Caki2 (cell line): ENCODE measurements around the gene NUBPL. TPM values are rescaled to one million over a fixed set of nuclear protein-coding genes. Genes with fewer than 3 reads are reported as not detected.
"Not testable (repeated sequence)": the region's sequence is repeated elsewhere in the genome, so short reads cannot be mapped to it uniquely, and the experiment has no call there.

Source experiments
- DNase-seq: peaks from one replicate; pipeline ENCODE4 v3.0.0-alpha.2; 2015; ENCODE audit warnings: low read depth
- in situ Hi-C: cut with HindIII; loops from 2 replicates; pipeline ENCODE4 v1.10.0; 2016; ENCODE audit warnings: low sequenced_read_pairs, low pct_unique_long_range_greater_than_20kb, mixed read lengths
- total RNA-seq: library from RNA; depleted of rRNA; stranded (reverse); fragments of >200 nt; shearing (Covaris generic); gene quantifications from 2 replicates; pipeline ENCODE4 v1.2.3, GENCODE V29; 2014; ENCODE audit warnings: low replicate concordance

Gene NUBPL
- total RNA-seq, 1 experiment from 2014 or later: 8.0 TPM

DNA sequence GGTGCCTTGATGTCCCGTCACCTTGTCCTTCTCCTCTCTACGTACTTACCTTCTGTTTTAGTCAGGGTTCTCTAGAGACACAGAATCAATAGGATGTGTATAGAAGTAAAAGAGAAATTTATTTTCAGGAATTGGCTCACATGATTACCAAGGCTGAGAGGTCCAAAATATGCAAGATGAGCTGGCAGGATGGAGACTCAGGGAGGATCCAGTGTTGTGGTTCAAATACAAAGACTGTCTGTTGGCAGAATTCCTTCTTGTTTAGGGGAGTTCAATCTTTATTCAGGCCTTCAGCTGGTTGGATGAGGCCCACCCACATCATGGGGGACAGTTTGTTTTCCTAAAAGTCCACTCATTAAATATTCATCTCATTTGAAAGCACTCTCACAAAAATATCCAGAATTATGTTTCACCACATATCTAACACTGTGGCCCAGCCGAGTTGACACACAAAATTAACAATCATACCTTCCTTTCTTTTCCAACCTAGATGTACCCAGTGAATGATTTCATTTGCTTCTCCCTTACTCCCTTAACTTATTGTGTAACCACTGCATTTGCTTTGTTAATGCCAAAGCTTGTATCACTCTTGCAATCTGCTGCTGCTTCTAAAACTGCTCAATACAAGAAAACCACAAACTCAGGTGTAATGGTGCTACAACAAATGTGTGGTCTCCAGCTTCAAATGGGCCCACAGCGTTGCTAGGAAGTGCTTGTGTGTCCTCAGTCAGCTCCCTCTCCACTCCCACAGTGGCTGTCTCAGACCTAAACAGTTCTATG lies 320.5 kb downstream of the NUBPL start:
- no peak for DNase-seq
- in situ Hi-C loops: no loop called here

DNA sequence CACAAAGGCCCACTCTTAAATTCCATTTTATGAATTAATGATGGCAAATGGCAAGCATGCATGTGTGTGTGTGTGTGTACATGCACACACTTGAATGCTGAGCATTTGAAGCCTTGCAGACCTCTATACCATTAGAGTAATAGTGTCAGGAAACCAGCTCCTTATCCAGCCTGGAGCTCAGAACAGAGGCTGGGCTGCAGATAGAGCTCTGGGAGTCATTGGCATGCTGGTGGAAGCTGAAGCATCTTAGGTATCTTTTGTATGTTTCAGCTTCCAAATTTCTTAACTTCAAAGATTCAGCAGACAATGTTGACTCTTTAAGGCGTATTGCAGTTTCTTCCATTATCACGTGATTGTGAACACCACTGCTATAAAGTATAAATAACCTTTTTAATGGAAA lies 323.0 kb downstream of the NUBPL start:
- DNase-seq: no peak
- in situ Hi-C loops: no loop called here

DNA sequence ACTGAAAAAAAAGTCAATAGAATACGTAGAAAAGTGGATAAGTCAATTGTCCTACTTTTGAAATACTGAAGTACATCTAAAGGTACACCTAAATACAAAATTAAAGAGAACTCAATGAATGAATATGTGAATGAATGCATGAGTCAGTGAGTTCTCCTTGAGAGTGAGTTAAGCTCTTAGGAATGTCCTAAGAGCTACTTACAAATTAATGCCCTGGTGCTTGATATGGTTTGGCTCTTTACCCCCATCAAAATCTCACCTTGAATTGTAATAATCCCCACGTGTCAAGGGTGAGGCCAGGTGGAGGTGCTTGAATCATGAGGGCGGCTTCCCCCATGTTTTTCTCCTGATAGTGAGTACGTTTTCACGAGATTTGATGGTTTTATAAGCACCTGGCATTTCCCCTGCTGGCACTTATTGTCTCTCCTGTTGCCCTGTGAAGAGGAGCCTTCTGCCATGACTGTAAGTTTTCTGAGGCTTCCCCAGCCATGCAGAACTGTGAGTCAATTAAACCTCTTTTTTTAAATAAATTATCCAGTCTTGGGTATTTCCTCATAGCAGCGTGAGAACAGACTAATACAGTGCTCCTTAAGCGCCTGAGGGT lies 323.7 kb downstream of the NUBPL start:
- in situ Hi-C loops: no loop called here

DNA sequence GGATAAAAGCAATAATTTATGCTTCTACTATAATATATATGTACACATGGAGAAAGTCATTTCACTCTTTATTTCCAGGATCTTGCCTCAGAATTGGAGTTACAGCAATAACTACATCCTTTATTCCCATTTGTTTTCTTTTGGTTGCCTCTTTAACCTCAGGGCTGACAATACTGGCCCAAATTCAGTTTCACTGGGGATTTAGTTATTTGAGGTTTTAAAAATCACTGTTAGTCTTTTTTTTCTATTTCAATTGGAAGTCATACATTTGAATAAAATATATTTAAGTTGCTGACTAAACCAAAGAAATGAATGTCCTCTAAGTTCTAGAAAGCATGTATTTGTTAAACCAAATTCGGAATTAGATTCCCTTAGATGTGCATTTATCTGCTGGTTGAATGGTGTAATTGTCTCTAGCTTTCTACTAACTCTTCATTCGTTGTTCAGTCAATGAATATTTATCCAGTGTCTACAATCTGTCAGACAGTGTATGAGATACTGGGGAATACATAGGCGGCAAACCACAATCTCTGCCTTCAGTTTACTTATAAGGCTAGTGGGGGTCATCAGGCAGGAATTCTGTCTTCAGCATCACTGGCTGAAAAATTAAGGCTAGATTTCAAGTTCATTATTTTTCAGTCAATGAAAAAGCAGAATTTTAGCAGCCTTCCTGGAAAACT lies 325.1 kb downstream of the NUBPL start:
- in situ Hi-C loops: no loop called here
- no peak for DNase-seq

More for the DNA sequence above, 323.7 kb downstream of the NUBPL start:
- peak; percentile 3 for DNase-seq

DNA sequence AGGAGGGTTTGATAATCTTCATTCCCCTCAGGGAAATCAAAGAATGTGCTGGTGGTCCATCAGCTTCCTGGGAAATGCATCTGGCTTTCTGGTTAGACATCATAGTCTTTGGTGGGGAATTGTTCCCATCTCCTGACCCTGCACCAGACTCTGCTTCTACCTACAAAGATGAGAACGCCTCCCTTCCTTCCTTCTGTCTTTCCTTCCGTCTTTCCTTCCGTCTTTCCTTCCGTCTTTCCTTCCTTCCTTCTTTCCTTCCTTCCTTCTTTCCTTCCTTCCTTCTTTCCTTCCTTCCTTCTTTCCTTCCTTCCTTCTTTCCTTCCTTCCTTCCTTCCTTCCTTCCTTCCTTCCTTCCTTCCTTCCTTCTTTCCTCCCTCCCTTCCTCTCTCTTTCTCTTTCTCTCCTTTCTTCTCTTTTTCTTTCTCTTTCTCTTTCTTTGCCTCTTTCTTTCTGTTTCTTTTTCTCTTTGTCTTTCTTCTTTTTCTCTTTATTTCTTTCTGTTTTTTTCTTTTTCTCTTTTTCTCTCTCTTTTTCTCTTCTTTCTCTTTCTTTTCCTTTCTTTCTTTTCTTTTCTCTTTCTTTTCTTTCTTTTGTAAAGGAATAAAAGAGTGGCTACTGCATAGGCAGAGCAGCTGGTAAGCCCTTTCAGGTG lies 326.9 kb downstream of the NUBPL start:
- DNase-seq: no peak
- in situ Hi-C loops: no loop called here

DNA sequence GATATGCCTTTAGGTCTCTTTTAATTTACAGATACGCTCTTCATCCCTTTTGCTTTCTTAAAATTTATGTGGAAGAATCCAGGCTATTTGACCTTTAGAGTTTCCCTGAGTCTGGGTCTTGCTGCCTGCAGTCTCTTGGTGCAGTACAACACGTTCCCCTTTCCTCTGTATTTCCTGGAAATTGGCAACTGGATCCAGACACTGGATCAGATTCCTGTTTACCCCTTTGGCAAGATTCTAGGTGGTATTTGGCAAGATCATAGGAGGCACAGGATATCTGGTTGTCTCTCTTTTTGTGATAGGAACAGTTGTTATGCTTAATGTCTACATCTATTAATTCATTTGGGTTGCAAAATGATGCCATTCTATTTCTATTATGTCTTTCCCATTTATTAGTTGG lies 328.1 kb downstream of the NUBPL start:
- DNase-seq: no peak
- in situ Hi-C loops: no loop called here

DNA sequence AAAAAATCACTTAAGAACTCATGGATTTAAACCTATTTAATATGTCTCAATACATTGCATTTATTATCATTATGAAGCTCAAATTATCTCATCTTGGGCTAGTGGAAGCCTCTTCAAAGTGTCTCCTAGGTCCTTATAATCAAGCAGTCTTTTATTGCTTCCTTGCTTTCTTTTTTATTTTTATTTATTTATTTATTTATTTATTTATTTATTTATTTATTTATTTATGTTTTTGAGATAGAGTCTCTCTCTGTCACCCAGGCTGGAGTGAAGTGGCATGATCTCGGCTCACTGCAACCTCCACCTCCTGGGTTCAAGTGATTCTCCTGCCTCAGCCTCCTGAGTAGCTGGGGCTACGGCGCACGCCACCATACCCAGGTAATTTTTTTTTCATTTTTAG lies 329.0 kb downstream of the NUBPL start:
- DNase-seq, in situ Hi-C loops: not testable (repeated sequence)

DNA sequence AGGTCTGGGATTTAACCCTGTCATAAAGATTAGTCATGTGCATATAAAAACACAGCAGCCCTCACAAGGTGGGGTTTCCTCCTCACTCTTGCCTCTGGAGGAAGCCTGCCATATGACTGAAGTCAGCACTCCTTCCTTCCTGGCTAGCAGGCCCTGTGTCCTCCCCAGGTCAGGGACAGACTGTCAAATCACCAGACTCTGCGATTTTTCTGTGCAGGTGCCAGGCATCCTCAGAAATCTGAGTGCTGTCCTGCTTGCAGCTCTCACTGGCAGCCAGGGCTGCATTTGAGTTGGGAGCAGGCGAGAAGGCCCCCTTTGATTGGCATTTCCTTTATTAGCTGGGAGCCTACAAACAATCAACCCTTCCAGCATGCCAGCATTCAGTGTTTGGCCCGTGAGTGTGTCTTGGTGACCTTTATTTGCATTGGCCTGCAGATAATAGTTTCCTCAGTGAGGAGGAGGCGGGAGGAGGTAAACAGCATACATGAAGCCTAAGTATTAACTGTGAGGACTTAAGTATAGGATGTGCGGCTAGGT lies 332.1 kb downstream of the NUBPL start:
- in situ Hi-C loops: no loop called here

DNA sequence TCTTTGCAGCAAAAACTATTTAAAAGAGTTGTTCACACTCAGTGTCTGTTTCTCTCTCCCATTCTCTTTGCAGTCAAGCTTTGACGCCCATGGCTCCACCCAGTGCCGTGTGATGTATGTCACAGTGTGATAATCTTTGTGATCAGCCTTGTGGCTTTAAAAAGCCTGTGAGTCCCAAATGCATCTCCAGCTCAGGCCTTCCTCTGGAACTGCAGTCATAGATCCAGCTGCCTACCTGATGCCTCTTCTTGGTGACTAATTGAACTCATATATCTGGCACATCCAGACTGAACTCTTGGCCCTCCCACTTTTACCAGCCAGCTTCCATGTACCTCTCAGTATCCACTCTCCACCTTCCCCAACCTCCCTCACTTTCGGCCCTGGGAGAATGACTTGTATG lies 333.1 kb downstream of the NUBPL start:
- no peak for DNase-seq
- in situ Hi-C loops: no loop called here

More for the DNA sequence above, 332.1 kb downstream of the NUBPL start:
- no peak for DNase-seq

DNA sequence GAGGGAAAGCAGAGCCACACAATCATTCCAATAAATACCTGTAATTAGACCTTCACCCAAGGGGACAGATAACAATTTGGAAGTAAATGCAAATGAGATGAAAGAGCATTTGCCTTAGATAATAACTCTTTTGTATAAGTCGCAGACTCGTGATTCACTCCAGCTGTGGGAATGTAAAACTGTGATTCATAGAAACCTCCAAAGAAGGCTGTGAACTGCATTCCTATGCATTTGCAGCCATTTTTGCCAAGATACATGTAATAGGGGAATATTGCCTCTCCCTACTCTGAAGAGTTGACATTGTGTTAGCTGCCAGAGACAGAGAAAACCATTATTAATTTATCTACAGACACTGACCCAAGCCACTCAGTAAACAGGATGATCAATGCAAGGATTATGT lies 334.0 kb downstream of the NUBPL start:
- DNase-seq: no peak

DNA sequence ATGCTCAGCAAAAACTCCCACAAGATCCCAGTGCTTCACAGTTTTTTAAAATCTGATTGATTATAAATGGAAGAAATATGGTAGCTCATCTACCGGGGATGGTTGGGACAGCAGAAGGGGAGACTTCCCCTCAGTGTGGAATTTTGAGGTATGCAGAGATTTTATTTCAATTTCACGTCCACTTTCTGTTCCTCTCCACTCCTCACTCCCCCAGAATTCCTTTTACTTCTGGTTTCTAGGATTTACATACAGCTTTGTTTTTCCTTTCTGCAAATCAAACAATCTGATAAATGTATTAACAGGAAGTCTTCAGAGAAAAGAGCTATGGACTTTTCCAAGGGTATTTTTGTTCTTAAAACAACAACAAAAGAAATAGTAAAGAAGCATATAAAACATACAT lies 334.4 kb downstream of the NUBPL start:
- in situ Hi-C loops: no loop called here
- no peak for DNase-seq

More for the DNA sequence above, 334.0 kb downstream of the NUBPL start:
- in situ Hi-C loops: no loop called here

DNA sequence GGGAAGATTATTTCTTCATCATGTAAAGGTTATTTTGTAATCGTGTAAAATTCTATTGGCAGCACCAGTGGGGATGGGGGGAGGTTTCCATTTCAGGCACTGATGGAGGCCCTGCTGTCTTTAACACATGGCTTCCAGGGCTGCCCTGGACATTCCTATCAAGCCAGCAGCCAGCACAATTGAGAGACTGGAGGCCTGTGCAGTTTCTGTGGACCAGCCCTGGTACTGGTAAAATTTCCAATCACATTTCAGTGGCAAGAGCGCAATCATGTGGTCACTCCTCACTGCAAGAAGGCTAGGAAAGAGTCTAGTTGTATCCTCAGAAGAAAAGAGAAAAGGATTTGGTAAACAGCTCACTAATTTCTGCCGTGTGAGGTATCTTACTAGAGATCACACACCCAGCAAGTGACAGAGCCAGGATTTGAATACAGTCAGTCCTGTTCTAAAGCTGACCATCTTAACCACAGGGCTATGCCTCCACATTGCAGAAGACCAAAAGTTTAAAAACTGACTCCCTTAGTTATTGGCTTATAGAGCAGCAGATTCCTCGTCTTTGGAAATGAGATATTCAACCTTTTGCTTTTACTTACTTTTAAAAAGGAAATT lies 336.5 kb downstream of the NUBPL start:
- in situ Hi-C loops: no loop called here

DNA sequence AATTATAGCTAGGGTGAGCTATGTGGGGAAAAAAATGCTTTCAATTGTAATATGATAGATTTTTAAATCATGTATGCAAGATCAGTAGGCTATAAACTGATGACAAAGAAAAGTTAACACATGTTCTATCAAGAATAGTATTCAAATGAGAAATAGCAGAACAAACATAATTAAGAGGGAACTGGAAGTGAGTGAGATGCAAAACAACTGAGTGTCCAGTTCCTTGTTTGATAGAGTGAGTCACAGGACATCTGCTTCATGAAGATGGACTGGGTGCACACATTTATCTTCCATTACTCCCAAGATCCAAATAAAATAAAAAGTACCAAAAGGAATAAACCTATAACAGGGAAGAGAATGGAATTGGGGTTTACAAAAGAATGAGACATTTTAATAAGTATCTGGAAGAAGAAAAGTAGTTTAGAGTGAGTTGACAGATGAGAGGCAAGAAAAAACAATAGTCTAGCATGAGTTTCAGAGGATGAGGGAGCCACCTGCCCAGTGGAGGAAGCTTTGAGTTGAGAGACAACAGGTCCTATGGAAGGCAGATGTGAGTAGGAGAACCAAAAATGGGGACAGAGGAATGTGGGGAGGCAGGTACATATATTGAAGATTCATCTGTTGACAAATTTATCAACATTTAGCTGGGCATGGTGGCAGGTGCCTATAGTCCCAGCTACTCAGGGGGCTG lies 337.8 kb downstream of the NUBPL start:
- no peak for DNase-seq
- in situ Hi-C loops: no loop called here

More for the DNA sequence above, 336.5 kb downstream of the NUBPL start:
- DNase-seq: no peak

DNA sequence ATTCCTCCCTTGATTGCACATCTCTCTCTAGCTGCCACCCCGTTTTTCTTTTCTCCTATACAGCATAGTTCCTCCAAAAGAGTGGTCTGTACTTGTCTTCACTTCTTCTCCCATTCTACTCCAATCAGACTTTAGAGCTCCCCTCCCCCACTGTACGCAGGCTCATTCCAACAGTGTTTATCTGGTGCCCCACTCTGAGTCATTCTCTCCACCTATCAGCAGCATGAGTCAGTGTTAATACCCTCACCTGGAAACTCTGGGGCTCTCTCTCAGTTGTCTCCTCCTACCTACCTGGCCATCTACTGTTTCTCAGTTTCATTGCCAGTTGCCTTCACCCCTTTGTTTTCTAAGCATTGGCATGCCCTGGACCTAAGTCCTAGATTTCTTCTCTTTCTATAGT lies 340.8 kb downstream of the NUBPL start:
- in situ Hi-C loops: no loop called here
- DNase-seq: no peak

DNA sequence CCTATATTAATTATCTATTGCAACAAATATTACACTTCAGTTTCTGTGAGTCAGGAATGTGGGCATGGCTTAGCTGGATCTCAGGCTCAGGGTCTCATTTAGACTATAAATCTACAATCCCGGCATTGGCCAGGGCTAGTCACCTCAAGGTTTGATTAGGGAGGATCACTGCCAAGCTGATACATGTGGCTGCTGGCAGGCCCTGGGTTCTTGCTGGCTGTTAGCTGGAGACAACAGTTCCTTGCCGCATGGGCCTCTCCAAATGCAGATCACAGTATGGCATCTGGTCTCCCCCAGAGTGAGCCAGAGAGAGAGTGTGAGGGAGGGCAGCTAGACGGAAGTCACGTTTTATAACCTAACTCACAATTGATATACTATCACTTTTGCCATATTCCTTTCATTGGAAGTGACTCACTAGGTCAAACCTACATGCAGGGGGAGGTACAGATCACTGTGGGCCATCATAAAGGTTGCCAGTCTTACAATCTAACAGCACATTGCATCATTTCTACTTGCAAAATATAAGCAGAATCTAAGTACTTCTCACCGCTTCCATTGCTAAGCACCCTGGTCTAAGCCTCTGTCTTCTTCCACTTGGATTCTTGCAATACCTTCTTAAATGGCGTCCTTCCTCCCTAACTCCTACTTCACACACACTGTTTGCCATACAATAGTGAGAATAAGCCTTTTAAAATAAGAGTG lies 341.9 kb downstream of the NUBPL start:
- in situ Hi-C loops: no loop called here
- DNase-seq: no peak

DNA sequence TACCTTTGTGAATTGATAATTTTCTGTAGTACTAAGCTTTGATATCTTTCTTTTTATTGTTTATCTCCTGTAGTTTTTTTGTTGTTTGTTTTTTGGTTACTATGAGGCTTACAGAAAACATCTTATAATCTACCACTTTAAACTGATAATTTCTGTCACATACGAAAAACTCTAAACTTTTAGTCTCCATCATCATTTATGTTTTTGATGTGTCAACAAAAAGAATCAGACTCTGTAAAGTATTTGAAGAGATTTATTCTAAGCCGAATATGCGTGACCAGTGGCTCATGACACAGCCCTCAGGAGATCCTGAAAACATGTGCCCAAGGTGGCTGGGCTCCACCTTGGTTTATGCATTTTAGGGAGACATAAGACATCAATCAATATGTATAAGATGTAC lies 348.8 kb downstream of the NUBPL start:
- in situ Hi-C loops: no loop called here
- DNase-seq: no peak
